Hippocampal formation (tissue), 2 donors: ENCODE measurements around the gene KIF26B.
A peak's percentile ranks its signal among the peaks of the same experiment; 100 is the strongest.

Source experiments
- DNase-seq, 2 donors: peaks; one replicate each; lab custom pipeline; 2025; lab: John Stamatoyannopoulos, UW

KIF26B gene

GRCh38 chr1:245420926-245421325, 266.1 kb downstream of the KIF26B start:
- DNase-seq: no peak

DNA sequence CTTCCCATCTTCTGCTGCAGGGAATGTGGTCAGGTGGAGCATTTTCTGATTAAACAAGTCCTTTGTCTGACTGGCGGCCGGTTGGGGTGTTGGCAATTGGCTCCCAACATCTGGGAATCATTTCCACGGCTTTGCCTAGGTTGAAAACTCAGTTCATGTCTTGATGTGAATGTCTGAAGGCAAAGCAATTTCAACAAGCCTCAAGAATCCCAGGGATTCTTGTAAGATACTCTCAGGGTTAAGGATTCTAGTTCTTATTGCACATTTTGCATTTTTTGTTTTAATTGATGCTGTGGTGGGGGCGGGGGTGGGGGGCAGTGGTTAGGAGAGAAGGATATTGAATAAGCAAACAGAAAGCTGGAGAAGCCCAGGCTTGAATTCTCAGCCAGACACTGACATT, 273.9 kb downstream of the KIF26B start:
- DNase-seq: no peak

DNA sequence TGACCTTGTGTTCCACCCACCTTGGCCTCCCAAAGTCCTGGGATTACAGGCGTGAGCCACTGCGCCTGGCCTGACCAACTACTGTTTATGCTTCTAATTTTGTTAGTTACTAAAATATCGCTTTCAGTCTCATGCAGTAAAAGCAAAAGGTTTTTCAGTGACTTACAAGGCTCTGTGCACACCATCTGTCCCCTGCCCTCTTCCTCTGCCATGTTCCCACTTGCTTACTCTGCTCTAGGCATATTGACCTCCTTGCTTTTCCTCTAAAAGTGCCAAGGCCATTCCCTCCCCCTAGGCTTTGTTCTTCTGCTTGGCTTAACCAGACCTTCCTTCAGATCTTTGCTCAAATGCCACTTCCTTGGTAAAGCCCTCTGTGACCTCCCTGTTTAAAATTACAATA, 276.9 kb downstream of the KIF26B start:
- DNase-seq: no peak

DNA sequence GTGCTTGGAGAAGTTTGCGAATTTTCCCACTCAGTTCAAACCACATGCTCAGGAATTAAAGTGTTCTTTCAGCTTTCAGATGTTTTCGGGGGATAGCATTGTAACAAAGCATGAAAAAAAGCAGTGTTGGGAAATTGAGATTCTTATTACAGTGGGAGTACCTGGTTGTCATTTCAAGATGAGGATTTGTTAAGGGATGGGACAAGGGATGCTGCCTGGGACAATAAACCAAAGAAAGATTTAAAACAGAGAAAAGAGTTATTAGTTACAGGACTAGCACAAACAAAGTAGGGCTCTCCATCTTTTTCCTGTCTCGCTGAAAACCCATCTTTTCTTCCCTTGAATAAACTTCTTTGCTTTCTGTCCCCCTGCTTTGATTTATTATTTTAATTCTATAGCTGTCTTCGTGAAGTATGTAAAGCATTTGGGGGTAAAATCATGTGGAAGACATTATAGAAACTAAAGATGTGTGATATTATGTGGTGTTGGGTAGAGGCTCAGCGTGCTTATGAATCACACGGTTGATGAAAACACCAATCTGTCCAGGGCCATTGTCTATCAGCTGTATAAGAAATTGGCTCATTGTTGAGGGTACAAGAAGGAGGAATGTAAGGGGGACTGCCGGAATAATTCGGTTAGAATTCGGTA, 277.6 kb downstream of the KIF26B start:
- DNase-seq: no peak

GRCh38 chr1:245433561-245433960, 278.8 kb downstream of the KIF26B start:
- DNase-seq: no peak

DNA sequence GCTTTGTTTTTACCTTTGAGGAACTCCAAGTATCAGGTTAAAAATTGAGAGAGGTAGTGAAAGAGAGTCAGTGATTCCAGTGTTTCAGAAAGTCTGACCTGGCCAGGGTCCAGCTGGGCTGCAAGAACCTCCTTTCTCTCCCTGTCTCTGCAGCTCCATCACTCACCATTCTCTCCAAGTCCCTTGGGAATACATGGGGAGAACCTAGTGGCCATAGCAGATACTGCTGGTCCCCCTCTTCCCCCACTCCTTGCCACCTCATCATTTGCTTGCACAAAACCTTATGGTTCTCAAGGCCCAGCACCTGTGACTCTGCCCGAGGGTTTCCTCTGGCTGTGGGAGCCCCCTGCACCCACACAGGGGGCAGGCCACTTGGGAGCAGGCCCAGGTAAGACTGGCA, 279.5 kb downstream of the KIF26B start:
- DNase-seq: no peak

- no peak for DNase-seq
Observed at GRCh38 chr1:245436407-245436806, 281.6 kb downstream of the KIF26B start.

GRCh38 chr1:245437369-245438062, 282.7 kb downstream of the KIF26B start:
- DNase-seq: no peak

GRCh38 chr1:245440922-245441321, 286.1 kb downstream of the KIF26B start:
- no peak for DNase-seq

GRCh38 chr1:245441689-245442088, 286.9 kb downstream of the KIF26B start:
- DNase-seq: no peak

DNA sequence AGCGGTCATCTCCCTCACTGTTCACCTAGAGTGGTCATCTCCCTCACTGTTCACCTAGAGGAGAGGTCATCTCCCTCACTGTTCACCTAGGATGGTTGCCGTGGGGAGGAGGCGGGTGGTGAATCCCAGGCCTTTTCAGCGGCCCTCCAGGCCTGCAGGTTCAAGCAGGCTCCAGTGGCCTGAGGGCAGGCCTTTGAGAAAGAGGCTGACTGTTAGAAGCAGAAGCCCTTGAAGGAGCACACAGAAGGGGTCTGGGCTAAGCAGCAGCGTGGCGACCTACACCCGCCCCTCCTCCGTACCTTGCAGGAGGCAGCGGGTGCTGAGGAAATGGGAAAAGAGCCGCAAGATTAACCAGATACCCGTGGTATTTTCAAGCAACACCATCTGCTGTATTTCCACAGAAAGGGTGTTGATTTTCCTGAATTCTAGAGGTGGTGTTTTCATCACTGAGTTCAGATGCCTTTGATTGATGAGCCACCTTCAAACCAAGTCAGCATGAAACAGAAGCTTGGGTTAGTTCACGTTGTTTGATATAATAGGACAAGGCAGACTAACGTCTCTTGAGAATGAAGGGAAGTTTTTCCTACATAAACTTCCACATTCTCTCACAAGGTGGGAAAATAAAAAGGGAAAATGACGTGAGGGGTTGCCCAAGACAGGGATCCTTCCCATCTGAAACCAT, 289.5 kb downstream of the KIF26B start:
- DNase-seq: no peak

- DNase-seq: no peak
Observed at GRCh38 chr1:245444945-245445344, 290.2 kb downstream of the KIF26B start.

DNA sequence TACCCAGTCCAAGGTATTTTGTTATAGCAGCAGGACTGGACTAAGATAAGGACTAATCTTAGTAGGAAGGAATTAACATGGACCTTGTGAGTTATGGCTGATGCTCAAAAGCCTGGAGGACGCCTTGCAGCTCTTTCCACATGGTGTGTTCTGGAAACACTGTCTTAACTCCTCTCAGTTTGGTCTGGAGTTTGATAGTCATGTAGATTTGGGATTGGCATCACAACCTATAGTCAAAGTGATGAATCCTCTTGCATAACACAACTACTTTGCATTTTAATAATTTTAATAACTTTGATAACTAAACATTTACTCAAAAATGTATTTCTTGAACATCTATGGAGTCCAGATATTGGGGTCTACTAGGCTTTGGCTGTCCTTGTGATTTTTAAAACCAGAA, 293.7 kb downstream of the KIF26B start:
- no peak for DNase-seq

DNA sequence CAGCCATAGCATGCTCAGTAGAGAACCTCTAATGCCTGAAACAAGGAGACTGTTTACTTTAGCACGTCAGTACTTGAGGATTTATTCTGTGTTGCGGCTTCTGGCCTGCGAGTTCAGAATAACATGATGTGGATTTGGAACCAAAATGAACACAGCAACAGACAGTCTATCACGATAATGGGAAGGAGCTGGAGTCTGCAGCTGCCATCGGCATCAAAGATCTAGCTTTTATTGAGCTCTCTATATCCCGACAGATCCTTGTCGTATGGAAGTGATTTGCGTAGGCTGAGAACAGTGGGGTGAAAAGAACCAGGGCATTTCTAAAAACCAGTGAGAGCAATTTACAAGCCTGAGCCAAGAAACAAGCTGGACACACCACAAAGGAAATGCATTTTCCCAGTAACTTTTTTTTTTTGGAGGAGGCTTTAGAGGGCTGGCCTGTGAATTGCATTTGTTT, 294.2 kb downstream of the KIF26B start:
- no peak for DNase-seq

DNA sequence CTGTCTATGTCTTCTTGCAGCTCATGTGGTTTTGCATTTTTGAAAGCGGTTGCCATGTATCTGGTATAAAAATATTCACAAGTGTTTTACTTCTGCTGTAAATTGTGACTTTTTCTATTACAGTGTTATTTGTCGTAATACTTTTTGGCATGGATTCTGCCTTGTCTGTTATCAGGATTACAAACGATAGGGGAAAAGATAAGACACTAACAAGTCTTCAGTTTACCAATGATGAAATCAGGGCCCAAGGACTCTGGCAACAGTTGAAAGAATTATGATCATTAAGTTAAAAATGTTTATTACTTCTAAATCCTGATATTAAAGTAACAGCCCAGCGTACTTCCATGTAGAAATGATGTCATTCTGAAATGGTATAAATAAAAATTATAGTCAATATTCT, 298.8 kb downstream of the KIF26B start:
- DNase-seq: no peak

DNA sequence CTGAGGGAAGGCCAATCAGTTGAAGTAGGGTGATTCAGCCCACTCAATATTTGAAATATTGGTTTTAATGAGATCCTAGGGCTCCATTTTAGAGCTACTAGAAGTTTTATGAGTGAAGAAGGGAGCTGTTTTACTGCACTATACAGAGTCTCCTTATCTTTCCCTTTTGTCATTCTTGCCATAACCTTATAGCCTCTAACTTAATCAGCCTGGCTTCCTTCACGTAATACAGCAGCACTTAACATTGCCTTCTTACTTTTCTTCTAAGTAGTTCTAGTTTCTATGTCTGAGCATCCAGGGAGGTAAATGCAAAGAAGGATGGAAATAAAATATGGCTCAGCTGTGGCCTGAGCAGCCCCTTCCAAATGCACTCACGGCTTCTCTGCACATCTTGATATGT, 299.3 kb downstream of the KIF26B start:
- DNase-seq: no peak

DNA sequence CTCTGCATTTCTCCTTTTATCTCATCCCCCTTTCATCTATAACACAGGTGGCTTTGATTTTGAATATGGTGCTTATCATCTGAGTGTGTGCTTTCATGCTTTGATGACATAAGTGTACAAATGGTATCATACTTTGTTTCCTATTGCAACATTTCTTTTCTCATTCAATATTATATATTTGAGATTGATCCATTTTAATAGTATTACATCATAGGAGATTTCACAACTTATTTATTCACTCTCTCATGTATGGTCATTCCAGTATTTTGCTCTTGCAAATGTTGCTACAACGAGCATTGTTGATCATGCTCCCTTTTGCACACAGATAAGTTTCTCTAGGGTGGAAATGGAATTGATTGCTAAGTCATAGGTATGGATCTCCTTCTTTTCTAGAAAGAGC, 302.8 kb downstream of the KIF26B start:
- DNase-seq: no peak

GRCh38 chr1:245458234-245458633, 303.4 kb downstream of the KIF26B start:
- DNase-seq: no peak

DNA sequence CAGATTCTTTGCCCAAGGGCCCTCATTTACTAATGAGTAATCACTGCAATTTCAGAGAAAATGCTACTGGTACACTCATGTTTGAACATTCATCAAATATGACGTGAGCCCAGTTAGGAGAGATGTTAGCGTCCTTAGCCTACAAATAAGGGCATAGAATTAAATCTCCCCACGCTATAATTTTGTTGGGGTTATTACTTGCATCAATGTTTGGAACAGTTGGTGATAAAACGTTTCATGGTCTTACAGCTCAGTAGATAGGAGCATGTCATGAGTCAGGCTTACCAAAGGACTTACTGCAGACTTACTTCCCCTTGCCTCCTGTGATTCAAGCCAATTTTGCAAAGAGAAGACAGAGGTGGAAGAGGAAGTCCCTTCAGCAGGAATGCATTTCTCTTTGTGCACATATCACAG, 304.0 kb downstream of the KIF26B start:
- peak in 1 of 2 donors; percentile 21 for DNase-seq

- DNase-seq: no peak
Observed at GRCh38 chr1:245459621-245460020, 304.8 kb downstream of the KIF26B start.

DNA sequence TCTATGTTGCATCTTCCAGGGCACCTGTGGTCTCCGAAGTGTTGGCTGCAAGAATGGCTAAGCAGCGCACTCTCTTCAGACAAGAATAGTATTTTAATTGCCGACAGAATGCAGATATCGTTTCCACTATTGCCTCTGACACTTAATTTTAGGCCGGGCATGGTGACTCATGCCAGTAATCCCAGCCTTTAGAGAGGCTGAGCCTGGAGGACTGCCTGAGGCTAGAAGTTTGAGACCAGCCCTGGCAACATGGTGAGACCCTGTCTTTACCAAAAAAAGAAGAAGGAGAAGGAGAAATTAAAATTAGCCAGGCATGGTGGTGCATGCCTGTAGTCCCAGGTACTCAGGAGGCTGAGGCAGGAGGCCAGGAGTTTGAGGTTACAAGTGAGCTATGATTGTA, 306.9 kb downstream of the KIF26B start:
- no peak for DNase-seq

DNA sequence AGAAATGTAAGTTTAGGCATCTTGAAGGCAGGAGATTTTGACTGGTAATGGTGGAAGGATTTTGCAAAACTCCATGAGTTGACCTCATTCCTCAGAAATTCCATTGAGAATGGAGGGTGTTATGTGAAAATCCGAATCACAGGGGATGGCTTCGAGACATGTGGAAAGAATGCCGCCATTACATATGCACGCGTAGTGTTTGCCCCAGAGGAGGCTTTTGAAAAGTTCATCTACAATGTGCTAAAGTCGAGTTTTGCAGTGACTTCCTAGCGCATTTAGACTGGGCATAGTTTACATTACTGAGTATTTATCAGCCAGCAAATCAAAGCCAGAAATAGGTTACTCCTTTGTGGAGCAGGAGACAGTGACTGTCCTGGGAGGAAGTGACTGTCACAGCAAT, 307.4 kb downstream of the KIF26B start:
- DNase-seq: no peak
